OCI-LY3 (cell line): ENCODE results near the gene ADD2.

Experiments used
- EZH2phosphoT487 ChIP-seq: fragments of 200-600 bp; shearing (Covaris generic); IDR thresholded peaks from 2 replicates; pipeline ENCODE4 v1.6.1; 2018; ENCODE audit warnings: antibody characterized with exemption, mixed run types, low read depth
- TF ChIP-seq, protein P1 (sequence below): fragments of 200-600, 300-600 bp; sonication (generic); IDR thresholded peaks from 2 replicates; pipeline ENCODE4 v1.5.1; 2014; ENCODE audit warnings: antibody characterized with exemption, low read length, low read depth

DNA sequence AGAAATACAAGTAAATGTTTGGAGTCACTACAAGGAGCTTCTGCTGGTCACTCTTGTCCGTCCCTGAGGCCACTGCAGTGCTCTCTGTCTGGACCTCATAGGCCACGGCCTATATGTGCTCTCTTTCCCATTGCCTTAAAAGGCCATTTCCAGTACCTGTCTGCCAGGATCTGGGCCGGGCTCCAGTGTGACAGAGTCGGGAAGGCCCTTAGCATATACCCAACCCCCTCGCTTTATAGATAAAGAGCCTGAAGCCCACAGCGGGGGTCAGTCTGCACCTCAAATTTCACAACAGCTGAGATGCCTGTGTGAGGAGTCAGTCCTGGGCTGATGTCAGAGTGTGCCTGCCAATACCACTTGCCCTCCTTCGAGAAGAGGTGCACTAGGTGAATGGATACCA is 39.9 kb downstream of the ADD2 start:
- TF ChIP-seq, protein P1, sequence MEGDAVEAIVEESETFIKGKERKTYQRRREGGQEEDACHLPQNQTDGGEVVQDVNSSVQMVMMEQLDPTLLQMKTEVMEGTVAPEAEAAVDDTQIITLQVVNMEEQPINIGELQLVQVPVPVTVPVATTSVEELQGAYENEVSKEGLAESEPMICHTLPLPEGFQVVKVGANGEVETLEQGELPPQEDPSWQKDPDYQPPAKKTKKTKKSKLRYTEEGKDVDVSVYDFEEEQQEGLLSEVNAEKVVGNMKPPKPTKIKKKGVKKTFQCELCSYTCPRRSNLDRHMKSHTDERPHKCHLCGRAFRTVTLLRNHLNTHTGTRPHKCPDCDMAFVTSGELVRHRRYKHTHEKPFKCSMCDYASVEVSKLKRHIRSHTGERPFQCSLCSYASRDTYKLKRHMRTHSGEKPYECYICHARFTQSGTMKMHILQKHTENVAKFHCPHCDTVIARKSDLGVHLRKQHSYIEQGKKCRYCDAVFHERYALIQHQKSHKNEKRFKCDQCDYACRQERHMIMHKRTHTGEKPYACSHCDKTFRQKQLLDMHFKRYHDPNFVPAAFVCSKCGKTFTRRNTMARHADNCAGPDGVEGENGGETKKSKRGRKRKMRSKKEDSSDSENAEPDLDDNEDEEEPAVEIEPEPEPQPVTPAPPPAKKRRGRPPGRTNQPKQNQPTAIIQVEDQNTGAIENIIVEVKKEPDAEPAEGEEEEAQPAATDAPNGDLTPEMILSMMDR = no peak
- TF ChIP-seq EZH2phosphoT487 = no peak
